HFF-Myc (cell line): ENCODE data around the gene CLEC1A.

Source experiments
- DNase-seq: peaks from one replicate; pipeline ENCODE4 v3.0.0-alpha.2; 2011; ENCODE audit warnings: low read depth; ENCODE audit errors: extremely low read depth
- H3K4me3 ChIP-seq: replicated peaks from 2 replicates; pipeline ENCODE4 v1.5.1; 2011; ENCODE audit warnings: low read depth, mild to moderate bottlenecking, control low read depth, low read length
- TF ChIP-seq, protein P1 (sequence below): IDR thresholded peaks from 2 replicates; pipeline ENCODE4 v1.5.1; 2012; ENCODE audit warnings: mild to moderate bottlenecking, low read depth, low read length, control low read depth; ENCODE audit errors: missing control alignments

Gene CLEC1A, protein sequence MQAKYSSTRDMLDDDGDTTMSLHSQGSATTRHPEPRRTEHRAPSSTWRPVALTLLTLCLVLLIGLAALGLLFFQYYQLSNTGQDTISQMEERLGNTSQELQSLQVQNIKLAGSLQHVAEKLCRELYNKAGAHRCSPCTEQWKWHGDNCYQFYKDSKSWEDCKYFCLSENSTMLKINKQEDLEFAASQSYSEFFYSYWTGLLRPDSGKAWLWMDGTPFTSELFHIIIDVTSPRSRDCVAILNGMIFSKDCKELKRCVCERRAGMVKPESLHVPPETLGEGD

DNA sequence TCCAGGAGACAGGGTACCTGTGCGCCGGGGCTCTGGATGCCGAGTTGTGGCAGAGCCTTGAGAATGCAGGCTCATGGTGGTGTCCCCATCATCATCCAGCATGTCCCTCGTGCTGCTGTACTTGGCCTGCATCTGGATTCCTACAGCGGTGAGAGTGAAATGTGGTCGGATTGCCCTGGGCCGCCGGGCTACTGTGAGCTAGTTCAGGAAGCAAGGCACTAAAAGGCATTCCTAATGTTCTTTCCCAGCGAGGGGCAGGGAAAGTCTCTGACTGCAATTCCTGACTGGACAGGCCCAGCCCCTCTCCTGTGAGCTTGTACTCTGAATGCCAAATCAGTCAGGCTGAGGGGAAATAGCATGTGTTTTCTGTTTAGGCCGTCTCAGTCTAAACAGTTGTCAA lies at the start of gene CLEC1A:
CLEC1A (minus strand) TSS at position 195 of the 400 bp plus-strand sequence; CDS start at position 132, 63 bp downstream.
- TF ChIP-seq, protein P1, sequence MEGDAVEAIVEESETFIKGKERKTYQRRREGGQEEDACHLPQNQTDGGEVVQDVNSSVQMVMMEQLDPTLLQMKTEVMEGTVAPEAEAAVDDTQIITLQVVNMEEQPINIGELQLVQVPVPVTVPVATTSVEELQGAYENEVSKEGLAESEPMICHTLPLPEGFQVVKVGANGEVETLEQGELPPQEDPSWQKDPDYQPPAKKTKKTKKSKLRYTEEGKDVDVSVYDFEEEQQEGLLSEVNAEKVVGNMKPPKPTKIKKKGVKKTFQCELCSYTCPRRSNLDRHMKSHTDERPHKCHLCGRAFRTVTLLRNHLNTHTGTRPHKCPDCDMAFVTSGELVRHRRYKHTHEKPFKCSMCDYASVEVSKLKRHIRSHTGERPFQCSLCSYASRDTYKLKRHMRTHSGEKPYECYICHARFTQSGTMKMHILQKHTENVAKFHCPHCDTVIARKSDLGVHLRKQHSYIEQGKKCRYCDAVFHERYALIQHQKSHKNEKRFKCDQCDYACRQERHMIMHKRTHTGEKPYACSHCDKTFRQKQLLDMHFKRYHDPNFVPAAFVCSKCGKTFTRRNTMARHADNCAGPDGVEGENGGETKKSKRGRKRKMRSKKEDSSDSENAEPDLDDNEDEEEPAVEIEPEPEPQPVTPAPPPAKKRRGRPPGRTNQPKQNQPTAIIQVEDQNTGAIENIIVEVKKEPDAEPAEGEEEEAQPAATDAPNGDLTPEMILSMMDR, result no peak
- peak; percentile 64 for DNase-seq
- peak within 1 kb of the TSS; percentile 41 for H3K4me3 ChIP-seq

DNA sequence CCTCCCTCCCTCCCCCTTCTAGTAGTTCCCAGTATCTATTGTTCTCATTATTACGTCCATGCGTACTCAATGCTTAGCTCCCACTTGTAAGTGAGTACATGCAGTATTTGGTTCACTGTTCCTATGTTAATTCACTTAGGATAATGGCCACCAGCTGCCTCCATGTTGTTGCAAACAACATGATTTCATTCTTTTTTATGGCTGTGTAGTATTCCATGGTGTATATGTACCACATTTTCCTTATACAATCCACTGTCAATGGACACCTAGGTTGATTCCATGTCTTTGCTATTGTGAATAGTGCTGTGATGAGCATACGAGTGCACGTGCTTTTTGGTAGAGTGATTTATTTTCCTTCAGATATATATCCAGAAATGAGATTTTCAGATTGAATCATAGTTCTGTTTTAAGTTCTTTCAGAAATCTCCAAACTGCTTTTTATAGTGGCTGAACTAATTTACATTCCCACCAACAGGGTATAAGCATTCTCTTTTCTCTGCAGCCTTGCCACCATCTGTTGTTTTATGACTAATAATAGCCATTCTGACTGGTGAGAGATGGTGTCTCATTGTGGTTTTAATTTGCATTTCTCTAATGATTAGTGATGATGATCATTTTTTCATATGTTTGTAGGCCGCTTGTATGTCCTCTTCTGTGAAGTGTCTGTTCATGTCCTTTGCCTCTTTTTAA lies 49.1 kb upstream of the CLEC1A start:
- TF ChIP-seq, protein P1, result no peak
- no peak for DNase-seq
- no peak overlapping the region for H3K4me3 ChIP-seq

DNA sequence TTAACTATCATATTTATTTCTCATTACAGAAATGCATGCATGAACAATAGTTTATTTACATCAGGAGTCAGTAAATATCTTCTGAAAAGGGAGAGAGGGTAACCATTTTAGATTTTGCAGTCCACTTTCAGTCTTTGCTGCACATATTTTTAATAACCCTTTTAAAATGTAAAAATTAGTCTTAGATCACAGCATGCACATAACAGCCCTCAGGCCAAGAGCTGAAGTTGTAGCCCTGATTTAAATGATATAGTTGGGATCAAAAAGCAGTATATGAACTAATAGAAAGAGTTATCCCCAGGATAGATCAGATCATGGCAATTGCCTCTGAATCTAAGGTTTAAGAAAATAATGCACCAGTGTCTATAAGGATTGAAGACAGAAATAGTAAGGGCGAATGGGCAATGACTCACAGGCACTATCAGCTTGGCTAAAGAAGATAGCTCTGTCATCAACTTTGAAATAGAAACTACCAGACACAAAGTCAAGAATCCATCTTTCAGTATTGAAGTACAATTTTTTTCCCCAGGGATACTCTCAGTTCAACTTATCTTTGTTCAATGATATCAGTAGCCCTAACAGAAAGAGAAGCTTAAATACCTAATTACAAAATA lies 44.3 kb upstream of the CLEC1A start:
- H3K4me3 ChIP-seq, result no peak overlapping the region
- TF ChIP-seq, protein P1, result no peak
- DNase-seq, result no peak

DNA sequence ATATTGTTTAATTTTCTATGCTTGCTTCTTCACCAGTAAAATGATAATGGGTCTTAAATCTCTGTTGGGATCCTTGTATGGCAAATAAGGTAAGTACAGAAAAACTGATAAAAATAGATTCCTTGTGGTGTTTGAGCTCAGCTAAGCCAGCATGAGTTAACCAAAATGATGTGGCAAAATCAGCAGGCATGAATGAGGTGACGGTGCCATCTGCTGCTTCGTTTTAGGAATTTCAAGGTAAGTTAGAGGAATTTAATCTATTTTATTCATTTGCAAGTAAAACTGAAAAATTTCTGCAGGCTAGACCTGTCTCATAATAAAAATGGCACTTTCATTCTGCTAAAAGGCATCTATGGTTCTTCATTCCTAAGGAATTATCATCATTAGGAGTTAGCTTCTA lies 41.2 kb upstream of the CLEC1A start:
- TF ChIP-seq, protein P1, result peak; percentile 29
- no peak overlapping the region for H3K4me3 ChIP-seq
- DNase-seq, result peak; percentile 62

DNA sequence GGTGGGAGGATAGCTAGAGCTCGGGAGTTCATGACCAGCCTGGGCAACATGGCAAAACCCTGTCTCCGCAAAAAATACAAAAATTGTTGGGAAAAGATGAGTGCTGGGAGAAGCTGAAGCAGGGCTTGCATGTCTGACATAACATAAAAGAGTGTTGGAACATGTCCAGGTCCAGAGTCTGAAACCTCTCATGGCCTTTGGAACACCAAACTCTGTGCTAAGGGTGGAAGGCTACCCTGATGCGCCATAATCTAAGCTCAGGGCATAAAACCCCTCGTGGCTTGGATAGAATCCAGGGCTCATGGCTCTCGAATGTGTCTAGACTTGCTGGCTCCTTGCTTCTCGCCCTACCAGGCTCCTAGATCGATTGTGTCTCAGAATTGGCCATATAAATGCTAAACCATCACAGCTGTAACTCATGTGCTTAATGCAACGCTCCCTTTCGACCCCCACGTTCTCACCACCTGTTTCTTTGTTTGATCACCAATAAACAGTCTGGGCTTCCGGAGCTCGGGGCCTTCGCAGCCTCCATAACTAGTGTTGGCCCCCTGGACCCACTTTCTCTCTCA lies 37.9 kb upstream of the CLEC1A start:
- TF ChIP-seq, protein P1, result no peak
- DNase-seq, result no peak
- no peak overlapping the region for H3K4me3 ChIP-seq

DNA sequence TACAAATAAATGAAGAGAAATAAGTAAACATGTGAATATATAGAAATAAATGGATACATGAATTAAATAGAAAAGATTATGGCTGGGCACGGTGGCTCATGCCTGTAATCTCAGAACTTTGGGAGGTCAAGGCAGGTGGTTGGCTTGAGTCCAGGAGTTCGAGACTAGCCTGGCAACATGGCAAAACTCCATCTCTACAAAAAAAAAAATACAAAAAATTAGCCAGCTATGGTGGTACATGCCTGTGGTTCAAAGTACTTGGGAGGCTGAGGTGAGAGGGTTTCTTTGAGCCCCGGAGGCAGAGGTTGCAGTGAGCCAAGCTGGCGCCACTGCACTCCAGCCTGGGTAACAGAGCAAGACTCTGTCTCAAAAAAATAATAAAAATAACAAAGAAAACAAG lies 36.3 kb upstream of the CLEC1A start:
- TF ChIP-seq, protein P1, result no peak
- no peak for DNase-seq
- H3K4me3 ChIP-seq, result no peak overlapping the region
